Fibroblast of mammary gland (primary cell): ENCODE measurements around the gene KRTAP5-2.

ENCODE experiments used
- DNase-seq: peaks from one replicate; pipeline ENCODE4 v3.0.0-alpha.2; 2010; ENCODE audit warnings: low read depth
- H3K4me3 ChIP-seq: 2 replicates; pipeline ENCODE4 v1.5.1; 2011; ENCODE audit warnings: low read depth, mild to moderate bottlenecking, low read length, moderate library complexity; ENCODE audit not compliant: control insufficient read depth
- TF ChIP-seq, protein P1 (sequence below): conservative IDR thresholded peaks from 2 replicates; pipeline ENCODE4 v1.5.1; 2011; ENCODE audit warnings: low read depth, low read length, inconsistent platforms; ENCODE audit not compliant: control insufficient read depth, insufficient read depth

KRTAP5-2 gene

DNA sequence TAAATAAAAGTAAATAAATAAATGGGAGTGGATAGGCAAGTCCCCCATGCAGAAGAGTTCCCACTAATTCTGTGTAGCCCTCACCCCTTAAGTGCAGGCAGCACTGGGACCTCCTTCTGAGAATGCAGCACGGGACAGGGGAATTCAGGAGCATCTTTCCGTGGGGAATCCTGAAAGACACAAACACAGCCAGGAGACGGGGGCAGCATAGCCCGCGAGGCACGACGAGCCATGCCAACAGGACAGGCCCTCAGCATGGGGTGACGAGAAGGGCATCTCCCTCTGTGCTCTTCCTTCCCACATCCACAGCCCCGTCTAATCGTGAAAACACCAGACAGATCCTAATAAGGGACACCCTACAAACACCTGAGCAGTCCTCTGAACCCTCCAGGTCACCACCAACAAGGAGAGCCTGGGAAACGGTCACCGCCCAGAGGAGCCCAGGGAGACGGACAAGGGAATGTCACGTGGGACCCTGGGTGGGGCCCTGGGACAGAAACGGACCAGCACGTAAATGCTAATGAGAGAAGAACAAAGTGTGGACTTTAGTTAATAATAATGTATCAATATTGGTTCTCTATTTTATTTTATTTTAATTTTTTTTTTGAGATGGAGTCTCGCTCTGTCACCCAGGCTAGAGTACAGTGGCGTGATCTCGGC lies 38.3 kb upstream of the KRTAP5-2 start:
- DNase-seq: no peak
- H3K4me3 ChIP-seq: no peak overlapping the region
- TF ChIP-seq, protein P1, sequence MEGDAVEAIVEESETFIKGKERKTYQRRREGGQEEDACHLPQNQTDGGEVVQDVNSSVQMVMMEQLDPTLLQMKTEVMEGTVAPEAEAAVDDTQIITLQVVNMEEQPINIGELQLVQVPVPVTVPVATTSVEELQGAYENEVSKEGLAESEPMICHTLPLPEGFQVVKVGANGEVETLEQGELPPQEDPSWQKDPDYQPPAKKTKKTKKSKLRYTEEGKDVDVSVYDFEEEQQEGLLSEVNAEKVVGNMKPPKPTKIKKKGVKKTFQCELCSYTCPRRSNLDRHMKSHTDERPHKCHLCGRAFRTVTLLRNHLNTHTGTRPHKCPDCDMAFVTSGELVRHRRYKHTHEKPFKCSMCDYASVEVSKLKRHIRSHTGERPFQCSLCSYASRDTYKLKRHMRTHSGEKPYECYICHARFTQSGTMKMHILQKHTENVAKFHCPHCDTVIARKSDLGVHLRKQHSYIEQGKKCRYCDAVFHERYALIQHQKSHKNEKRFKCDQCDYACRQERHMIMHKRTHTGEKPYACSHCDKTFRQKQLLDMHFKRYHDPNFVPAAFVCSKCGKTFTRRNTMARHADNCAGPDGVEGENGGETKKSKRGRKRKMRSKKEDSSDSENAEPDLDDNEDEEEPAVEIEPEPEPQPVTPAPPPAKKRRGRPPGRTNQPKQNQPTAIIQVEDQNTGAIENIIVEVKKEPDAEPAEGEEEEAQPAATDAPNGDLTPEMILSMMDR: no peak

DNA sequence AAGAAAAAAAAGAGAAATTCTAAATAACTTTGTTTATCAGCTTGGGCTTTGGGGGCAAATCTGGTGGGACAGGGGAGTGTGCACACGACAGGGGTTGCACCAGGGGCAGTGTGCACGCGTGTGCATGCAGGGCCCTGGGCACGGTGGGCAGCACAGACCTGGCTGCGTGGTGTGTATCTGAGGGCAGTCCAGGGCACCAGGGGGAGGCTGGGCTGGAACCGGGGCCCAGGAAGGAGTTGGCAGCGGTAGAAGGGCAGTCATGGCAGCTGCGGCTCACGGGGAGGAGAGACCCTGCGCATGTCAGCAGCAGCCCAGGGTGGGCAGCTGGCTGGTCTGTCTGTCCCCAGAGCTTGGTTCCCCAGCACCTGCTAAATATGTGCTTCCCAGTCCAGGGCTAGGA lies 35.8 kb upstream of the KRTAP5-2 start:
- no peak overlapping the region for H3K4me3 ChIP-seq
- no peak for DNase-seq
- TF ChIP-seq, protein P1: no peak

DNA sequence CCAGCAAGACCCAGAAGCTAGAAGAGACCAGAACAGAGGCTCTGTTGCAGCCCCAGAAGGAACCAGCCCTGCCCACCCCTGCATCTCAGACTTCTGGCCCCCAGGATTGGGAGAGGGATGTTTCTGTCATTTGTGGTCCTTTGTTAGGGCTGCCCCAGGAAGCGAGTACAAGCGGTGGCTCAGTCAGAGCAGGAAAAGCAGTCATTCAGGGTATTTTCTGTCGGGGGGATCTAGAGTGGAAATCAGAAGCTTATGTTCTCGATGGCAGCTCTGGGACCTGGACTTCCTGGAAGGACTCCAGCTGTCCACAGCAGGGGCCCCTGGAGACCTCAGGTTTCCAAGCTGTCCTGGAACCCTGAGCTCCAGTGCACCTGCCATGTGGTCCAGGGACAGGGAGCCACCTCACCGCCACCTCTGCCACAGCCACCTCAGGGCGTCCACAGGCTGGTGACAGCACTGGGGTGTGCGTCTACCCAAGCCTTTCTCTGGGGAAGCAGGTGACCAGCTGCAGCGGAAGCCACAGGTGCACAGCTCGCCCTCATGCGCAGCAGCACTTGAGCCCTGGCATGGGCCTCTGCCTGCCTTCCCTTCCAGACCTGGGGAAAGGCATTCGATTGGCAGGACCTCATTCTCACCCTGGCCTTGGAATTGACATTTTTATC lies 34.1 kb upstream of the KRTAP5-2 start:
- TF ChIP-seq, protein P1: no peak
- no peak overlapping the region for H3K4me3 ChIP-seq
- no peak for DNase-seq

DNA sequence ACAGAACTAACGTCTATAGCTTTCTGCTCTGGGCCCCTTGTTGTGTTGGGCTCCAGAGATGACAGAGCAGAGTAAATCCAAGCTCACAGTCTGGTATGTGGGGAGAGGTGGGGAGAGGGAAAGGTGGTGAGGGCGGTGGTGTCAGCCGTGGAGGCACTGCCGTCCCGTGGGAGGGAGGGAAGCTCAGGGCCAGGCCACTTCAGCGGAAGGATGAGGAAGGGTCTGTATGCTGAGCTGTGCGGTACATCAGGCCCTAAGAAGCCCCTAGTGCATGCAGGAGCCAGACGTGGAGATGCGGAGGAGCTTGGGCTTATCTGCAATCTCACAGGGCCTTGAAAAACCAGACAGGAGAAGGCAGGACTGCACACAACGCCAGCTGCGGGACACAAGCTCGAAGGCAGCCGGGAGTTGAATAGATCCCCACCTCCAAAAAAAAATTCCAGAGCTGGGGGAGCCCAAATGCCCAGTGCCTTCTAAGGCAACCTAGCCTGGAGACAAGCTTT lies 33.0 kb upstream of the KRTAP5-2 start:
- TF ChIP-seq, protein P1: no peak
- no peak overlapping the region for H3K4me3 ChIP-seq
- no peak for DNase-seq

DNA sequence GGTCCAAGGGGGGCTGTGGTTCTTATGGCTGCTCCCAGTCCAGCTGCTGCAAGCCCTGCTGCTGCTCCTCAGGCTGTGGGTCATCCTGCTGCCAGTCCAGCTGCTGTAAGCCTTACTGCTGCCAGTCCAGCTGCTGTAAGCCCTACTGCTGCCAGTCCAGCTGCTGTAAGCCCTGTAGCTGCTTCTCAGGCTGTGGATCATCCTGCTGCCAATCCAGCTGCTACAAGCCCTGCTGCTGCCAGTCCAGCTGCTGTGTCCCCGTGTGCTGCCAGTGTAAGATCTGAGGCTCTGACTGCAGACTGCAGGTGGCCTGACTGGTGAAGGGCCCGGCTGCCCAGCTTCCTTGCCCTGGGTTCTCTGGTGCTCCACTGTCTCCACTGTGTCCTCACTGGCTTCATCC lies 32.2 kb upstream of the KRTAP5-2 start:
- TF ChIP-seq, protein P1: no peak
- DNase-seq: no peak
- no peak overlapping the region for H3K4me3 ChIP-seq

DNA sequence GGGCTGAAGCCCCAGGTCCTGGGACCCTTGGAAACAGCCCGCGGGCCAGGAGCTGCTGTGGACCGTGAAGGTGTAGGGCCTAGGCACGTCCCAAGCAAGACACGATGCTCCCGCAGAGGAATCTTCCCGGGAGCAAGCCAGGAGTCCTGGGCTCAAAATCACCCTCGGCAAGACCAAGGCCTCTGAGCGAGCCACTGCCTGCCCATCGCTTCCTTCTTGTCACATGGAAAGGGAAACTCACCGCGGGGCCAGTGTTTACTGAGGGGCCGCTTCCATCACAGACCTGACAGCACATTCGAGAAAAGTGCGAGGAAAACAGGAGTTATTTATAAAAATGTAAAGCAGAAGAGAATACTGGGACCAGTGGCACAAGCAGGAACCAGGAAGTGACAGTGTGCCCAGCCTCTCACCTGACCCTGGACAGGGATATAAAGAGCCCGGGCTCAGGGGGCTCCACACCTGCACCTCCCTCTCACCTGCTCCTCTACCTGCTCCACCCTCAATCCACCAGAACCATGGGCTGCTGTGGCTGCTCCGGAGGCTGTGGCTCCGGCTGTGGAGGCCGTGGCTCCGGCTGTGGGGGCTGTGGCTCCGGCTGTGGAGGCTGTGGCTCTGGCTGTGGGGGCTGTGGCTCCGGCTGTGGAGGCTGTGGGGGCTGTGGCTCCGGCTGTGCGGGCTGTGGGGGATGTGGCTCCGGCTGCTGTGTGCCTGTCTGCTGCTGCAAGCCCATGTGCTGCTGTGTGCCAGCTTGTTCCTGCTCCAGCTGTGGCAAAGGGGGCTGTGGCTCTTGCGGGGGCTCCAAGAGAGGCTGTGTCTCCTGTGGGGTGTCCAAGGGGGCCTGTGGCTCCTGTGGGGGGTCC lies 31.5 kb upstream of the KRTAP5-2 start, which contains the start of gene KRTAP5-5:
TSS of gene KRTAP5-5 (plus strand) at position 450 of the 860 bp plus-strand sequence. CDS start at position 516, 66 bp downstream.
- DNase-seq: no peak
- no peak within 1 kb of the TSS for H3K4me3 ChIP-seq
- TF ChIP-seq, protein P1: no peak
